DMS114 treated with DMSO at 0.1 percent for 48 hours (cell line): ENCODE measurements around the gene ID2.

ENCODE experiments used
- DNase-seq: peaks from one replicate; lab custom pipeline; 2025; ENCODE audit not compliant: unreplicated experiment; lab: John Stamatoyannopoulos, UW

ID2 gene, protein sequence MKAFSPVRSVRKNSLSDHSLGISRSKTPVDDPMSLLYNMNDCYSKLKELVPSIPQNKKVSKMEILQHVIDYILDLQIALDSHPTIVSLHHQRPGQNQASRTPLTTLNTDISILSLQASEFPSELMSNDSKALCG

DNA sequence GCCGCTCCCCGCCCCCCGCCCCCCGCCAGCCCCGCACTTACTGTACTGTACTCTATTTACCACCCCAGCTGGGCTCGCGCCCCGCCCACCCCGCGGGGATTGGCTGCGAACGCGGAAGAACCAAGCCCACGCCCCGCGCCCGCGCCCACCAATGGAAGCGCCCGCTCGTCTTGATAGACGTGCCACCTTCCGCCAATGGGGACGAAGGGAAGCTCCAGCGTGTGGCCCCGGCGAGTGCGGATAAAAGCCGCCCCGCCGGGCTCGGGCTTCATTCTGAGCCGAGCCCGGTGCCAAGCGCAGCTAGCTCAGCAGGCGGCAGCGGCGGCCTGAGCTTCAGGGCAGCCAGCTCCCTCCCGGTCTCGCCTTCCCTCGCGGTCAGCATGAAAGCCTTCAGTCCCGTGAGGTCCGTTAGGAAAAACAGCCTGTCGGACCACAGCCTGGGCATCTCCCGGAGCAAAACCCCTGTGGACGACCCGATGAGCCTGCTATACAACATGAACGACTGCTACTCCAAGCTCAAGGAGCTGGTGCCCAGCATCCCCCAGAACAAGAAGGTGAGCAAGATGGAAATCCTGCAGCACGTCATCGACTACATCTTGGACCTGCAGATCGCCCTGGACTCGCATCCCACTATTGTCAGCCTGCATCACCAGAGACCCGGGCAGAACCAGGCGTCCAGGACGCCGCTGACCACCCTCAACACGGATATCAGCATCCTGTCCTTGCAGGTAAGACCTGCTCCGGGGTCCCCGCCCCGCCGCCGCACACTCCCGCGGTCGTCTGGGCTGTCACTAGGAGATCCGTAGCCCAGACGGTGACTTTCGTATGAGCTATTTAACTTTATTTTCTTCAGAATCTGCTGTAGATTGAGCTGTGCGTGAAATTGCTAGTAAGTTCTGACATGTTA, at the start of gene ID2:
Gene ID2 (plus strand): TSS at position 271 of the 907 bp plus-strand sequence. CDS start 110 bp downstream, at position 381.
- peak; percentile 92 for DNase-seq

- DNase-seq, result no peak
Observed at GRCh38 chr2:8632755-8633154, 49.1 kb upstream of the ID2 start.

DNA sequence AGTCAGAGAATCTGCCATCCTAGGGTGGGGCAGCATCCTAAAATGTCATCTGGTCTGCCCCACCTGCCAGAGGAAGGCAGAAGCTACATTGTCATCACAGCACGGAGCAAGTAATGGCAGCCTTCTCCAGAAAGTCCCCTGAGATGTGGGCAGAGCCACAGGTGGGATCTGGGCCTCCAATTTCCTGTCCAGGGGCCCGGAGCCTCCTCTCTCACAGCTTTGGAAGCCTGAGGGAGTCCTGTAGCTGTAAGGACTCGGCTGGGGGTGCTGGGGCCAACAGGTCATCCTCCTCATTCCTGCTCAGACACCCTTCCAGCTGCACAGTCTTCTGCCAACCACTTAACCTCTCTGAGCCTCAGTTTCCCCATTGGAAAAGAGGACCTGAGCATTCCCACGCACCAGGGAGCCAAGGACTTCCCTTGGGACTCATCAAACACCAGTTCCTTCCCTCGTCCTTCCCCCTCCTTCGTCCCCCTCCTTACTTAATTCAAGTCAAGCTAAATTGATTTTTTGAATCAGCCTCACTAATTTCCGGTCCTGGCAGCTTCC, 48.6 kb upstream of the ID2 start:
- no peak for DNase-seq

DNA sequence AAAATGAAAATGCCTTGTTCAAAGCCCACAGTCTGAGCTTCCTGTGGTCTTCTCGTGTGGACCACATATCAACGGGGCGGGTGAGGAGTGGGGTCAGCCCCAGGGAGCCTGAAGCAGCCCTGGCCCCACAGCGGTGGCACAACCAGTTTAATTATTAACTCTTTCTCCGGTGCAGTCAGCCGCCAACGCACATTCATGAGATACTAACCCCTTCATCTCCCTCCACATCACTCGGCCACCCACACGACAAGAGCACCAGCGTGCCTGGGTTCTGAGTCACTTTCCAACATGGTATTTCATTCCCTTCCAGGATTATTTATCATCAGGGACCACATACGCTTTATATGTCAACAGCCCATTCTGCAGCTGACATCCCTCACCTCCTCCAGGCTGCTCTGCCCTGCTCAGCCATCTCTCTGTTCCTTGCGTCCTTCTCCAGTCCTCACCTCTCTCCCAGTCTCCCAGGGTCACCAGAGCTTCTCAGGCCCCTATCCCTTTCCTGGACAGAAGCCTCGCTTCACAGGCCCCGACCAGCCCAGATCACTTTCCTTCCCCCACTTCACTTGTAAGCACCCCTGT, 48.0 kb upstream of the ID2 start:
- DNase-seq, result no peak

- no peak for DNase-seq
Observed at GRCh38 chr2:8634466-8635172, 47.2 kb upstream of the ID2 start.

DNA sequence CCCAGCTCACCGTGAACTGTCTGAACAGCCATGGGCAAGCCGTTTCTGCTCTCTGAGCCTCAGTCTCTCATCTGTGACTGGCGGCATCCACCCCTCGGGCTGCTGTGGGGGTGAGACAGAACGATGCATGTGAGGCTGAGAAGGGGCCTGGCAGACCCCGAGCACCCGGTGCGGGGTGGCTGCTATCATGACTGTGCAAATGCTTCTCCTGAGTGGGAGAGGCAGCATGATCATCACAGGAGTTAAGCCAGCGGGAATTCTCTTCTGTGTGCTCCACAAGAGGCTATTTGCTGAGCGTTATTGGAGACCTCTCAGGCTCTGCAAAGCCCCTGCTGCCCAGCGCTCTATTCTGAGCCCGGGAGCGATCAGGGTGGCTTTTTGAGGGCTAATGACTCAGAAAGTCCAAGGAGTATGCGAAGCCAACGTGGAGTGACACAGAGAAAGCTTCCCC, 45.8 kb upstream of the ID2 start:
- no peak for DNase-seq

- no peak for DNase-seq
Observed at GRCh38 chr2:8636721-8637636, 44.9 kb upstream of the ID2 start.

GRCh38 chr2:8638327-8638726, 43.5 kb upstream of the ID2 start:
- DNase-seq, result no peak

GRCh38 chr2:8639122-8639635, 42.7 kb upstream of the ID2 start:
- no peak for DNase-seq

- no peak for DNase-seq
Observed at GRCh38 chr2:8640498-8640897, 41.4 kb upstream of the ID2 start.

- no peak for DNase-seq
Observed at GRCh38 chr2:8641301-8641965, 40.4 kb upstream of the ID2 start.

- DNase-seq, result no peak
Observed at GRCh38 chr2:8642366-8643068, 39.3 kb upstream of the ID2 start.

DNA sequence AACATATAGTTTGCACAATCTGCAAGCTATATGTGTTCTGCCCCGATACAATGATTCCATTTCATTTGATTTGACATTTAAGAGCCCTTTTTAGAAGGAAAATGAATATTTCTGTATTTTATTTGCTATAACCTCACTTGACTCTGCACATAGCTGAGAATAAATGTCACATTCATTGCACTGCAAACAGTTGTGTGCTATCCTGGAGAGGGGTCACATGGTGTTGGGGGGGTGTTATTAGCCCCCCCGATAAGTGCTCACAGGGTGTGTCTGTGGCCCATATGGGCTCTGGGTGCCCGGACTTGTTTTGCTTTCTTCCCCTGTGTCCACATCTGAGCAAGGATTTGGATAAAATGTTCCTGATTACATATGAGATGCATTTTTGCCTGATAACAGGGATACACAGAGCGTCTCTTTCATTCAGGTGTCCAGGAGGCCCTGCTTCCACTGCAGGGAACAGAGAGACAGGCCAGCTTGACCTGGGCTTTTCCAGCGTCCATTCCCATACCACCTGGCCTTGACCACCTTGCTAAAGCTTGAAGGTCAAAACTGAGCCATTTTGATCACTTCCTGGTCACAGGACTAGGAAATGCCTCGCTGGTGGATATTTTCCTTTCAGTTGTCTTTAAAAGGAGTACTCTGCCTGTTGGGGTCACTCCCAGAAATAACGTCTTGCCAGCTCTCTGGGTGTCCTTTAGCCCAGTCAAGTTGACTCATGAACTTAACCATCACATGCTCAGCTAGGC, 38.4 kb upstream of the ID2 start:
- no peak for DNase-seq

GRCh38 chr2:8643996-8644356, 37.9 kb upstream of the ID2 start:
- DNase-seq, result no peak

DNA sequence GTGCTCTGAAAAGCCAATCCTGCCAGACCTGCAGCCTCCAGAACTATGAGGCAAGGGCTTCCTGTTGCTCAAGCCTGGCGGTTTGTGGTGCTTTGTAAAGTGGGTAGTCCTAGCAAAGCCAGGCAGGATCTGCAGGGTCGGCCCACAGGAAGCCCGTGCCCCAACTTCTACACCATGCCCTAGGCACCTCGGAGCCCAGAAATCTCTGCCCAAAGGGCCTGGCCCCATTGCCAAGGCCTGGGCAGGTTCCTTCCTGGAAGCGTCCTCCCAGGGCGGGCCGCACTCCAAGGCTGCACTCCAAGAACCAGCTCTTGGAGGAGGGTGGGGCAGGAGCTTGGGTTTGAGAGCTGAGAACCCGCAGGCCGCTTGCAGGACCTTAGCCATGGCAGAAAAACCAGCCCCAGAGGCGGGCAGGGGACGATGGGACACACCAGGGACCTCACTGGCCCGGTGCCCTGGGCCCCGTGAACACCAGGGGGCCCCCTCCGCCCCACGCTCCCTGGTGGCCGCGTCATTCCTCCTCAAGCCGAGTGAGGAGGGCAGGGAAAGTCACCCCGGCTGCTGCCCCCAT, 37.2 kb upstream of the ID2 start:
- DNase-seq, result no peak

DNA sequence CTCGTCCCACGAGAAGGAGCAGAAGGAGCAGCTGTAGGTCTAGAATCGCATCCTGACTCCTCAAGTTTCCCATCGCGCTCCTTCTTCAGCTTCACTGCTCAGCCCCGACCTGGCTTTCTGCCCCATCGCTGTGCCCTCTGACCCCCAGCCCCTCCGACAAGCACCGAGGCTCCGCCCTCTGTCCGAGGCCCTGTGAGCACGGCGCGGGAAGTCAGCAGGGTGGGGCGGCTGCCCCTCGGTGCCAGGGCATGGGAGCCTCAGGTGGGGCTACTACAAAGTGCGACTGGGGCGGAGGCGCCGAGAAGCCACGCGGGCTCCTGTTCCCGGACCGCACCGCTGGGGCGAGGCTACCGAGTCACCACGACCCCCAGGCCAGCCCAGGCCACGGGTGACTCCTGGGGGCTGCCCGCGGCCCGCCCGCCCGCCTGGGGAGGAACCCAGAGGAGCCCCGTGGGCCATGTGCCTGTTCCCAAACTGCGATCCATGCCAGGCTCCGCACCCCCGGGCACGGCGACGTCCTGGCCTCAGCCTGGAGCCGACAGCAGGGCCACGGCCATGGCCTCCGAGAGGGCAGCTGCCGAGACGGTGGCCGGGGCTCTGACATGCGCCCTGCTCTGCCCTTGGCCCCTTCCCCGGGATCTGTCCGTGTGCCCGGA, 36.6 kb upstream of the ID2 start:
- DNase-seq, result no peak

DNA sequence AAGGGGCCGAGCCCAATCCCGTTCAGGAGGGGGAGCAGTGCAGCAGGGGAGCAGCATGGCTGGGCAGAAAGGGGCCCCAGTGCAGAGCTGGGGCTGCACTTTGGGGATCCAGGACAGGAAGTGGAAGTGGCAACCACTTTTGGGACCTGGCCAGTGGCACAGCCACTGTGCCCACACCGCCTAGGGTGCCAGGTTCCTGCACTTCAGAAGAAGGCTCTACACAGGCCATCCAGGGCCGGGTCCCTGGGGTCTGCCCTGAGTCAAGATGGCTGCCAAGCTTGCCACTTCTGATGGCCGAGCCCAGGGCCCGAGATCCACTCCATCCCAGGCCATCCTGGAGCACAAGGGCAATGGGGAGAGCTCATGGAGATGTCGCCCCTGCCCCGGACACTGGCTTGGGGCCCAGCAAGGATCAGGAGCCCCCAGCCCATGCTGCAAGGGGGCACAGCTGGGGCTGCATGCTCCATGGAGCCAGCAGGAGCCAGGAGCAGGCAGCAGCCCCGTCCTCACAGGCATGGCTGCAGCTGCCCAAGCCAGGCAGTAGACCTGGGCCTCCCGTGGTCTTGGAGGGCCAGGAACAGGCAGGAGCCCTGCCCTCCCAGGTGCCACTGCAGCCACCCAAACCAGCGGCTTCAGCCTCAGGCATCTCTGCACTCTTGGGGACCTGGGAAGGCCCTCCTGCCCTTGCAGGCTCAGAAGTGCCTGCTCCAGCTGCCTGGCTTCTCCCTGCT, 35.0 kb upstream of the ID2 start:
- DNase-seq, result no peak
